HEK293 (cell line): ENCODE measurements around the gene DHX16.

Experiments
- CTCF ChIA-PET: fragments of 350-600 bp; formaldehyde crosslinking; extraction: SDS; loops from one replicate; lab custom pipeline; 2021; ENCODE audit warnings: antibody characterized with exemption; lab: Yijun Ruan, JAX
- POLR2A ChIA-PET: fragments of 300-600 bp; formaldehyde crosslinking; extraction: SDS; loops from one replicate; lab custom pipeline; 2020; ENCODE audit warnings: antibody characterized with exemption, inconsistent platforms; lab: Yijun Ruan, JAX
- H3K27ac ChIP-seq: fragments of 200-500 bp; sonication (Bioruptor generic); 2 replicates; pipeline ENCODE4 v1.5.1; 2014; ENCODE audit warnings: low read depth, low read length, control low read depth, inconsistent platforms; ENCODE audit errors: extremely low read depth
- H3K36me3 ChIP-seq, 2 experiments: fragments of 200-500 bp in 1 of 2; sonication (Bioruptor generic) in 1 of 2; 1 replicate in 1 of 2; 2 replicates in 1 of 2; pipeline ENCODE4 v1.5.1; 2014 to 2017; ENCODE audit warnings: inconsistent platforms in 2 of 2, low read length in 2 of 2; ENCODE audit not compliant: control insufficient read depth in 2 of 2, insufficient read depth in 1 of 2
- H3K4me1 ChIP-seq: fragments of 200-500 bp; sonication (Bioruptor generic); 2 replicates; pipeline ENCODE4 v1.5.1; 2014; ENCODE audit warnings: mild to moderate bottlenecking, low read length, inconsistent platforms; ENCODE audit not compliant: control insufficient read depth, insufficient read depth
- H3K4me3 ChIP-seq: 2 replicates; pipeline ENCODE4 v1.5.1; 2011; ENCODE audit warnings: low read depth, mild to moderate bottlenecking, control low read depth, low read length, moderate library complexity
- H3K9me3 ChIP-seq: fragments of 200-500 bp; sonication (Bioruptor generic); 2 replicates; pipeline ENCODE4 v1.5.1; 2014; ENCODE audit warnings: low read depth, low read length, inconsistent platforms; ENCODE audit not compliant: control insufficient read depth, insufficient read depth
- HOXA7 ChIP-seq: sonication (generic); formaldehyde crosslinking; IDR thresholded peaks from 2 replicates; pipeline ENCODE4 v1.8.1; 2022; ENCODE audit warnings: missing genetic modification reagents, borderline replicate concordance
- KLF10 ChIP-seq: fragments of 450-650 bp; IDR thresholded peaks from 2 replicates; pipeline ENCODE4 v1.5.1; 2018; ENCODE audit warnings: missing biosample characterization, mild to moderate bottlenecking, missing genetic modification characterization
- MZF1 ChIP-seq: fragments of 450-650 bp; formaldehyde crosslinking; IDR thresholded peaks from 2 replicates; pipeline ENCODE4 v1.5.1; 2017; ENCODE audit warnings: missing biosample characterization, missing genetic modification characterization, borderline replicate concordance
- PRDM6 ChIP-seq: fragments of 450-650 bp; formaldehyde crosslinking; IDR thresholded peaks from 2 replicates; pipeline ENCODE4 v1.5.1; 2017; ENCODE audit warnings: missing biosample characterization, missing genetic modification characterization
- SETDB1 ChIP-seq: IDR thresholded peaks from one replicate; pipeline ENCODE4 v1.6.1; 2017; ENCODE audit warnings: mild to moderate bottlenecking, low read length, moderate library complexity, mixed read lengths; ENCODE audit not compliant: insufficient read length
- SP7 ChIP-seq: fragments of 450-650 bp; formaldehyde crosslinking; IDR thresholded peaks from 2 replicates; pipeline ENCODE4 v1.5.1; 2016; ENCODE audit warnings: missing biosample characterization, missing genetic modification characterization
- YY2 ChIP-seq: fragments of 450-650 bp; formaldehyde crosslinking; IDR thresholded peaks from 2 replicates; pipeline ENCODE4 v1.5.1; 2016; ENCODE audit warnings: missing biosample characterization, missing genetic modification characterization
- ZBTB49 ChIP-seq: fragments of 450-650 bp; formaldehyde crosslinking; IDR thresholded peaks from 2 replicates; pipeline ENCODE4 v1.5.1; 2016; ENCODE audit warnings: missing biosample characterization, missing genetic modification characterization, low read depth
- ZNF133 ChIP-seq: fragments of 450-650 bp; formaldehyde crosslinking; IDR thresholded peaks from 2 replicates; pipeline ENCODE4 v1.5.1; 2016; ENCODE audit warnings: missing biosample characterization, missing genetic modification characterization
- ZNF138 ChIP-seq: fragments of 450-650 bp; formaldehyde crosslinking; IDR thresholded peaks from 2 replicates; pipeline ENCODE4 v1.5.1; 2016; ENCODE audit warnings: missing biosample characterization, missing genetic modification characterization, borderline replicate concordance
- ZNF350 ChIP-seq: fragments of 450-650 bp; formaldehyde crosslinking; IDR thresholded peaks from 2 replicates; pipeline ENCODE4 v1.5.0; 2017; ENCODE audit warnings: missing biosample characterization, mild to moderate bottlenecking, missing genetic modification characterization
- ZNF394 ChIP-seq: fragments of 450-650 bp; formaldehyde crosslinking; IDR thresholded peaks from 2 replicates; pipeline ENCODE4 v1.5.1; 2016; ENCODE audit warnings: missing biosample characterization, missing genetic modification characterization, mild to moderate bottlenecking, moderate library complexity, borderline replicate concordance
- ZNF398 ChIP-seq: fragments of 450-650 bp; formaldehyde crosslinking; IDR thresholded peaks from 2 replicates; pipeline ENCODE4 v1.5.1; 2017; ENCODE audit warnings: missing biosample characterization, missing genetic modification characterization
- ZNF626 ChIP-seq: fragments of 450-650 bp; sonication (Bioruptor Pico); formaldehyde crosslinking; IDR thresholded peaks from 2 replicates; pipeline ENCODE4 v1.5.1; 2018; ENCODE audit warnings: missing biosample characterization, missing genetic modification characterization, inconsistent platforms
- ZNF701 ChIP-seq: fragments of 450-650 bp; formaldehyde crosslinking; IDR thresholded peaks from 2 replicates; pipeline ENCODE4 v1.5.1; 2016; ENCODE audit warnings: missing biosample characterization, missing genetic modification characterization
- ZNF704 ChIP-seq: fragments of 450-650 bp; formaldehyde crosslinking; IDR thresholded peaks from 2 replicates; pipeline ENCODE4 v1.5.1; 2016; ENCODE audit warnings: missing biosample characterization, missing genetic modification characterization
- TF ChIP-seq, protein P1 (sequence below): fragments of 450-650 bp; formaldehyde crosslinking; conservative IDR thresholded peaks from 2 replicates; pipeline ENCODE4 v1.5.1; 2016; ENCODE audit warnings: low read depth, missing biosample characterization, missing genetic modification characterization
- TF ChIP-seq, protein P2 (sequence below): fragments of 450-650 bp; formaldehyde crosslinking; IDR thresholded peaks from 2 replicates; pipeline ENCODE4 v1.5.1; 2017; ENCODE audit warnings: missing biosample characterization, mild to moderate bottlenecking, missing genetic modification characterization, moderate library complexity

The DHX16 gene

DNA sequence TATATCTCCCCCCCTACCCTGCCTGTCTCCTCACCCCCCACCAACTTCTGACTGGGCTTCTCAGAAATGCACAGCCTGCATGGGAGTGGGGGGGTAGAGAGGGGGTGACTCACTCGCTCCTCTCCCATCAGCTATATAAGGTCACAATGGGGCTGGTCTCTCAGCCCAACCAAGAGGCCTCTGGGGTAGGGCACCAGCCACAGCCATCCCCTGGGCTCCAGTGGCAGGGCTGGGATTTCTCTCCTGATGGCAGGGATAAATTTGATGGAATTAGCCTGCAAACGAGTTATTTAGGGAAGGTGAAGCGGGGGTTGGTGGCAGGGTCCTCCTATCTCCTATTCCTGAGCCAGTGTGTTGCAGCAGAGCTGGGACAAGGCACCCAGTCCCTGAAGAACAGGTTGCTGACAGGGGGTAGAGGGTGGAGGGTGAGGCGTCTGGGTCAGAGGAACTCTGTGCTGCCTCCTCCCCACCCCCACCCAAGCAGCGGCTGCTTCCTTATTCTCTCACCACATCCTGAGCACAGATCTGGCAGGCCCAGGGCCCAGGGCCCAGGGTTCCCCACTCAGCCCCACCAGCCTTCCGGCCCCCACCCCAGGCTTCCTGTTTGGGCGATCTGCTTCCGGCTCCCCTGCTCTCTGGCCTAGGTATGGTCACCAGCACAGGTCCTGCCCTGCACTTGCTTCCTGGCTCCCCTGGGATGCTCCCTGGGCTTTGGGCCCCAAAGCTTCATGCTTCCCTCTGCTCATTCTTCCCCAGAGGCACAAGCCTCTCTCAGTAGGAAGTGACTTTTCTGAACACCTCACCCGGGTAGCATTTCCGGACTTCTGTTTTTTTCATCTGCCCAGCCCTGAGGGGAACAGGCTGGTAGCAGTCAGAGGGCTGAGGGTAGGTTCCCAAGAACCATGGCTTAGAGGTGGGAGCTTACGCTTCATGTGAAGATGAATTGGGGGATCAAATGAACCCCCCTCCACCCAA lies 9.6 kb upstream of the DHX16 start (continued):
- TF ChIP-seq ZNF133 (tag by site-specific recombination) (no peak), ZNF626 (tag by site-specific recombination) (no peak)
- TF ChIP-seq, all 188 proteins: peak for 27

DNA sequence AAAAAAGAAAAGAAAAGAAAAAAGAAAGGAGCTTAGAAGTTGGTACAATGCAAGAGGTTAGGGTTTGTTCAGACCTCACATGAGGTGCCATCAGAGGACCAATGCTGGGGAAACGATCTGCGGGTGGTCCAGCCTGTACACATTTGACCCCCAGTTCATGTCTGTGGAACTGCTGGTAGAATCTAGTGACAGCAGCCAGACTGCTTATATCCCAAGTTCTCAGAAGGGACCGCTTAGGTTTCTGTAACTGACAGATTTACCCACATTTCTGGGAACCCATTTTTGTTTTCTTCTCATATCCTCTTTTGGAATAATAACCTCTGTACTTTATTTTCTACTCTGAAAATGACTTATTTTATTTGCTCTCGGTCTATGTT lies 8.9 kb upstream of the DHX16 start:
- H3K36me3 ChIP-seq, result peaks cover 13 to 26% of the 10 kb centered on the region in 2 experiments; a peak in 2 of 3 replicates
- H3K4me1 ChIP-seq, result peaks cover 23% of the 10 kb centered on the region
- H3K9me3 ChIP-seq, result no peaks in the 10 kb centered on the region
- ChIA-PET POLR2A (interaction anchor here (0.5 to 7.6 kb wide), 12 partner anchors 9 to 942 kb away, joined by 3 to 120 read pairs (median 8); partner anchors contain the start of genes DHX16, IER3, MDC1 and NRM), CTCF (interaction anchor here (0.6 to 19.6 kb wide), 9 partner anchors 9 to 1281 kb away, joined by 3 to 692 read pairs (median 4); partner anchors contain the start of genes DHX16, MDC1, NRM and TUBB)
- H3K4me3 ChIP-seq, result no peak overlapping the region
- TF ChIP-seq ZNF701 (tag by site-specific recombination) (no peak), MZF1 (tag by site-specific recombination) (no peak), ZNF394 (tag by site-specific recombination) (no peak), ZNF704 (no peak), ZNF398 (tag by site-specific recombination) (no peak), ZNF138 (tag by site-specific recombination) (no peak), KLF10 (no peak), HOXA7 (CRISPR knock-in tag) (no peak), ZBTB49 (tag by site-specific recombination) (no peak), YY2 (no peak), ZNF350 (tag by site-specific recombination) (no peak), SETDB1 (no peak), PRDM6 (tag by site-specific recombination) (no peak), SP7 (tag by site-specific recombination) (no peak)
- TF ChIP-seq, protein P1, sequence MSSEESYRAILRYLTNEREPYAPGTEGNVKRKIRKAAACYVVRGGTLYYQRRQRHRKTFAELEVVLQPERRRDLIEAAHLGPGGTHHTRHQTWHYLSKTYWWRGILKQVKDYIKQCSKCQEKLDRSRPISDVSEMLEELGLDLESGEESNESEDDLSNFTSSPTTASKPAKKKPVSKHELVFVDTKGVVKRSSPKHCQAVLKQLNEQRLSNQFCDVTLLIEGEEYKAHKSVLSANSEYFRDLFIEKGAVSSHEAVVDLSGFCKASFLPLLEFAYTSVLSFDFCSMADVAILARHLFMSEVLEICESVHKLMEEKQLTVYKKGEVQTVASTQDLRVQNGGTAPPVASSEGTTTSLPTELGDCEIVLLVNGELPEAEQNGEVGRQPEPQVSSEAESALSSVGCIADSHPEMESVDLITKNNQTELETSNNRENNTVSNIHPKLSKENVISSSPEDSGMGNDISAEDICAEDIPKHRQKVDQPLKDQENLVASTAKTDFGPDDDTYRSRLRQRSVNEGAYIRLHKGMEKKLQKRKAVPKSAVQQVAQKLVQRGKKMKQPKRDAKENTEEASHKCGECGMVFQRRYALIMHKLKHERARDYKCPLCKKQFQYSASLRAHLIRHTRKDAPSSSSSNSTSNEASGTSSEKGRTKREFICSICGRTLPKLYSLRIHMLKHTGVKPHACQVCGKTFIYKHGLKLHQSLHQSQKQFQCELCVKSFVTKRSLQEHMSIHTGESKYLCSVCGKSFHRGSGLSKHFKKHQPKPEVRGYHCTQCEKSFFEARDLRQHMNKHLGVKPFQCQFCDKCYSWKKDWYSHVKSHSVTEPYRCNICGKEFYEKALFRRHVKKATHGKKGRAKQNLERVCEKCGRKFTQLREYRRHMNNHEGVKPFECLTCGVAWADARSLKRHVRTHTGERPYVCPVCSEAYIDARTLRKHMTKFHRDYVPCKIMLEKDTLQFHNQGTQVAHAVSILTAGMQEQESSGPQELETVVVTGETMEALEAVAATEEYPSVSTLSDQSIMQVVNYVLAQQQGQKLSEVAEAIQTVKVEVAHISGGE (tag by site-specific recombination), result no peak
- TF ChIP-seq, protein P2, sequence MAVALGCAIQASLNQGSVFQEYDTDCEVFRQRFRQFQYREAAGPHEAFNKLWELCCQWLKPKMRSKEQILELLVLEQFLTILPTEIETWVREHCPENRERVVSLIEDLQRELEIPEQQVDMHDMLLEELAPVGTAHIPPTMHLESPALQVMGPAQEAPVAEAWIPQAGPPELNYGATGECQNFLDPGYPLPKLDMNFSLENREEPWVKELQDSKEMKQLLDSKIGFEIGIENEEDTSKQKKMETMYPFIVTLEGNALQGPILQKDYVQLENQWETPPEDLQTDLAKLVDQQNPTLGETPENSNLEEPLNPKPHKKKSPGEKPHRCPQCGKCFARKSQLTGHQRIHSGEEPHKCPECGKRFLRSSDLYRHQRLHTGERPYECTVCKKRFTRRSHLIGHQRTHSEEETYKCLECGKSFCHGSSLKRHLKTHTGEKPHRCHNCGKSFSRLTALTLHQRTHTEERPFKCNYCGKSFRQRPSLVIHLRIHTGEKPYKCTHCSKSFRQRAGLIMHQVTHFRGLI (tag by site-specific recombination), result no peak
- TF ChIP-seq, all 188 proteins: peak for 0
- H3K27ac ChIP-seq, result peak overlapping the region; percentile 70
